ENCODE results near the gene MEDAG.

Gene MEDAG

GRCh38 chr13:30880151-30880855 lies 25.8 kb upstream of the MEDAG start:
- no peak overlapping the region for H3K4me2 ChIP-seq (ENCODE audit: low read length)
- H3K4me3 ChIP-seq (ENCODE audit: low read length) = no peak overlapping the region
- no peaks in the 10 kb centered on the region for H3K4me1 ChIP-seq (ENCODE audit: low read length)
- no peaks in the 10 kb centered on the region for H4K20me1 ChIP-seq (ENCODE audit: insufficient read depth, low read length)
- no peaks in the 10 kb centered on the region for H3K79me2 ChIP-seq (ENCODE audit: low read length)
- H3K27me3 ChIP-seq (ENCODE audit: low read depth, low read length) = peaks cover 69% of the 10 kb centered on the region
- no peaks in the 10 kb centered on the region for H3K9me3 ChIP-seq (ENCODE audit: insufficient read depth, low read length)
- H3K9ac ChIP-seq (ENCODE audit: low read length) = no peak overlapping the region
- no peaks in the 10 kb centered on the region for H3K36me3 ChIP-seq (replicated peaks; ENCODE audit: low read depth, low read length)
- no peak overlapping the region for H2AFZ ChIP-seq (ENCODE audit: low read depth, low read length)
- no peak for TF ChIP-seq CTCF (IDR thresholded peaks at IDR 0.05; ENCODE audit: low read depth, low read length)
- TF ChIP-seq EZH2phosphoT487 (IDR thresholded peaks at IDR 0.05; ENCODE audit: low read depth) = no peak
- no peak overlapping the region for H3K27ac ChIP-seq (ENCODE audit: low read length)

- H3K36me3 ChIP-seq (replicated peaks; ENCODE audit: low read depth, low read length) = no peaks in the 10 kb centered on the region
- H3K4me1 ChIP-seq (ENCODE audit: low read length) = no peaks in the 10 kb centered on the region
- TF ChIP-seq EZH2phosphoT487 (IDR thresholded peaks at IDR 0.05; ENCODE audit: low read depth) (no peak), CTCF (IDR thresholded peaks at IDR 0.05; ENCODE audit: low read depth, low read length) (no peak)
- H3K27ac ChIP-seq (ENCODE audit: low read length) = no peak overlapping the region
- no peak overlapping the region for H3K4me2 ChIP-seq (ENCODE audit: low read length)
- no peak overlapping the region for H2AFZ ChIP-seq (ENCODE audit: low read depth, low read length)
- H3K9me3 ChIP-seq (ENCODE audit: insufficient read depth, low read length) = no peaks in the 10 kb centered on the region
- H4K20me1 ChIP-seq (ENCODE audit: insufficient read depth, low read length) = no peaks in the 10 kb centered on the region
- H3K79me2 ChIP-seq (ENCODE audit: low read length) = no peaks in the 10 kb centered on the region
- H3K4me3 ChIP-seq (ENCODE audit: low read length) = no peak overlapping the region
- peaks cover 66% of the 10 kb centered on the region for H3K27me3 ChIP-seq (ENCODE audit: low read depth, low read length)
- H3K9ac ChIP-seq (ENCODE audit: low read length) = no peak overlapping the region
Observed at GRCh38 chr13:30880856-30881155, 25.3 kb upstream of the MEDAG start.

- Histone ChIP-seq H3K9ac (ENCODE audit: low read length) (no peak overlapping the region), H4K20me1 (ENCODE audit: insufficient read depth, low read length) (no peaks in the 10 kb centered on the region), H3K4me3 (ENCODE audit: low read length) (no peak overlapping the region), H3K9me3 (ENCODE audit: insufficient read depth, low read length) (no peaks in the 10 kb centered on the region), H3K36me3 (replicated peaks; ENCODE audit: low read depth, low read length) (no peaks in the 10 kb centered on the region), H3K27me3 (ENCODE audit: low read depth, low read length) (peaks cover 65% of the 10 kb centered on the region), H3K79me2 (ENCODE audit: low read length) (no peaks in the 10 kb centered on the region), H3K4me1 (ENCODE audit: low read length) (no peaks in the 10 kb centered on the region), H3K4me2 (ENCODE audit: low read length) (no peak overlapping the region), H3K27ac (ENCODE audit: low read length) (no peak overlapping the region), H2AFZ (ENCODE audit: low read depth, low read length) (no peak overlapping the region)
- no peak for TF ChIP-seq EZH2phosphoT487 (IDR thresholded peaks at IDR 0.05; ENCODE audit: low read depth)
- no peak for TF ChIP-seq CTCF (IDR thresholded peaks at IDR 0.05; ENCODE audit: low read depth, low read length)
Observed at GRCh38 chr13:30881191-30881651, 24.9 kb upstream of the MEDAG start.

- no peaks in the 10 kb centered on the region for H3K36me3 ChIP-seq (replicated peaks; ENCODE audit: low read depth, low read length)
- no peak overlapping the region for H3K27ac ChIP-seq (ENCODE audit: low read length)
- no peaks in the 10 kb centered on the region for H3K79me2 ChIP-seq (ENCODE audit: low read length)
- no peak overlapping the region for H3K4me3 ChIP-seq (ENCODE audit: low read length)
- H3K27me3 ChIP-seq (ENCODE audit: low read depth, low read length) = peaks cover 72% of the 10 kb centered on the region
- no peaks in the 10 kb centered on the region for H3K9me3 ChIP-seq (ENCODE audit: insufficient read depth, low read length)
- H4K20me1 ChIP-seq (ENCODE audit: insufficient read depth, low read length) = no peaks in the 10 kb centered on the region
- no peak overlapping the region for H3K9ac ChIP-seq (ENCODE audit: low read length)
- H3K4me2 ChIP-seq (ENCODE audit: low read length) = no peak overlapping the region
- H3K4me1 ChIP-seq (ENCODE audit: low read length) = no peaks in the 10 kb centered on the region
- H2AFZ ChIP-seq (ENCODE audit: low read depth, low read length) = no peak overlapping the region
- TF ChIP-seq EZH2phosphoT487 (IDR thresholded peaks at IDR 0.05; ENCODE audit: low read depth) = no peak
- TF ChIP-seq CTCF (IDR thresholded peaks at IDR 0.05; ENCODE audit: low read depth, low read length) = no peak
Observed at GRCh38 chr13:30882026-30882850, 23.8 kb upstream of the MEDAG start.
